ENCODE data around the gene DIP2C.
"Not testable (repeated sequence)": the region's sequence is repeated elsewhere in the genome, so short reads cannot be mapped to it uniquely, and the experiment has no call there.

DIP2C gene

DNA sequence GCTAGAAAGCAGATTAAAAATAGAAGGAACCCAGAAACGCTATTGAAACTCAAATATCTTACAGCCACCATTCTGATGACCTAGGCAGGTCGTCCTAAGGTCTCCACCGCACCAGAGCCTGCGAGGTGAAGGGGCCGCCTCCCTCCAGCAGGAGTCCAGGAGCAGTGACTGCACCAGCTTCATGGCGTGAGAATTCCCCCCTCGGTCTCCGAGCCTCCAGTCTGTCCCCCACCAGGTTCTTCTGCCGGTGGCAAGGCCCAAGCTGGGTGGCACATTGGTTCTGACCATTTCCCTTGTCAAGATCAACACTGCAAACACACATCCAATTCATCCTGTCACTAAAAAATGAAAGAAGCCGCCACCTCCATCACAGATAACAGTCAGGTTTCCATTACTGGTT is 98.7 kb downstream of the DIP2C start:
- DNase-seq = no peak

- no peak for DNase-seq
These were observed 99.3 kb downstream of the DIP2C start for GRCh38 chr10:589961-590680.

GRCh38 chr10:588246-589165 is 101.0 kb downstream of the DIP2C start:
- DNase-seq = no peak

DNA sequence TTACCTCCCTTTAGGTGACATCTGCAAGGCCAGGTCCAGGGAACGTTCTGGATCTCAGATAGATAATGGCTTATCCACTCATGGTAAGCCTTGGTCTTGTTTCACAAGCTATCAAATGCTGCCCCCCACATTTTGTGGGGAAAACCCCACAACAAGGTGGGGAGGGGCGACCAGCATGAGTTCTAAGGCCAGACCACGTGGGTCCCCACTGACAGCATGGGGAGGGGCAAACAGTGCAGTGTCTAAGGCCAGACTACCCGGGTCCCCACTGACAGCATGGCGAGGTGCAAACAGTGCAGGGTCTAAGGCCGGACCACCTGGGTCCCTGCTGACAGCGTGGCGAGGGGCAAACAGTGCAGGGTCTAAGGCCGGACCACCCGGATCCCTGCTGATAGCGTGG is 102.8 kb downstream of the DIP2C start:
- no peak for DNase-seq

DNA sequence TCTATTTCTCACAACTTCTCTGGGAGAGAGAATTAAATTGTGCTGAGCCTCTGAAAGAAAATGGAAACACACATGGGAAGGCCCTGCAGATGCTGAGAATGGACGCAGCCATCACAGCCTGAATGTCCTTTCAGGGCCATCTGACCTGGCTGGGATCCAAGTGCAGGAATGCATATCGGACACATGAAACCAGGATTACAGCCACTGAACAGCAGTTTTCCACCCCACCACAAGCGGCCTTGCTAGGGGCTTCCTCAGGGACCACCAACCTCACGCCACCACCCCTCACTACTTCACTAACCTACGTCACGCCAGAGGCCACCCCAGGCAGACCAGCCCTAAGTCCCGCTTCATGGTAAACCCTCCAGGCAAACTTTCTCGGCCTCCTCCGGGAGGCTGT is 103.3 kb downstream of the DIP2C start:
- no peak for DNase-seq

DNA sequence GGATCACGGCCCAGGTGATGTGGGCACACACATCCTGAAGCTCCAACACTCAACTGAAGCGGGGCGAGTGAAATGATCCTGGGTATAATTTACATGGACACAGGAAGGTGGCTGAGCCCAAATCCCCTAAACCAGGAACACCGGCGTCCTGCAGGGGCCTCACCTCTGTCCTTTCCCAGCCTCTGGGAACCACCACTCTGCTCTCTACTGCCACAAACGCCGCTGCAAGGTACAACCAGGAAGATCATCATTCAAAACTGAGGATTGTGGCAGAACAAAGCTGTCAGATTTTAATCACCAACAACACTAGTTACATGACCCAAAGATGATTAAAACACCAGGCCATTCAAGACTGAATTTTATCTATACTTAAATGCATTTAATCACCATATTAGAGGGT is 104.0 kb downstream of the DIP2C start:
- DNase-seq = no peak

DNA sequence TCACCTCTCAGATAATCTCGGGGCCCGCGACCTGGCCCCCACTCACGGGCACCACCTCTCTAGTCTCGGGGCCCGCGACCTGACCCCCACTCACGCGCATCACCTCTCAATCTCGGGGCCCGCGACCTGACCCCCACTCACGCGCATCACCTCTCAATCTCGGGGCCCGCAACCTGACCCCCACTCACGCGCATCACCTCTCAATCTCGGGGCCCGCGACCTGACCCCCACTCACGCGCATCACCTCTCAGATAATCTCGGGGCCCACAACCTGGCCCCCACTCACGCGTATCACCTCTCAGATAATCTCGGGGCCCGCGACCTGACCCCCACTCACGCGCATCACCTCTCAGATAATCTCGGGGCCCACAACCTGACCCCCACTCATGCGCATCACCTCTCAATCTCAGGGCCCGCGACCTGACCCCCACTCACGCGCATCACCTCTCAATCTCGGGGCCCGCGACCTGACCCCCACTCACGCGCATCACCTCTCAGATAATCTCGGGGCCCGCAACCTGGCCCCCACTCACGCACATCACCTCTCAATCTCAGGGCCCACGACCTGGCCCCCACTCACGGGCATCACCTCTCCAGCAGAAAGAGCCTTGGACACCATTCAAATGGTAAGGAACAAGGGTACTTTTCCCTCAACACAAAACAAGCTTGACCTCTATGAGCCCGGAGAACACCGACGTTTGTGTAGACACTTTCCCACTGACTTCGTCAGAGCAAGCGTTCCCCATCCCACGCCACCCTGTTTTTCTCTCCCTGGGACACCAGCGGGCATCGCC is 104.8 kb downstream of the DIP2C start:
- not testable (repeated sequence) for DNase-seq

GRCh38 chr10:583433-583832 is 106.0 kb downstream of the DIP2C start:
- DNase-seq = no peak

DNA sequence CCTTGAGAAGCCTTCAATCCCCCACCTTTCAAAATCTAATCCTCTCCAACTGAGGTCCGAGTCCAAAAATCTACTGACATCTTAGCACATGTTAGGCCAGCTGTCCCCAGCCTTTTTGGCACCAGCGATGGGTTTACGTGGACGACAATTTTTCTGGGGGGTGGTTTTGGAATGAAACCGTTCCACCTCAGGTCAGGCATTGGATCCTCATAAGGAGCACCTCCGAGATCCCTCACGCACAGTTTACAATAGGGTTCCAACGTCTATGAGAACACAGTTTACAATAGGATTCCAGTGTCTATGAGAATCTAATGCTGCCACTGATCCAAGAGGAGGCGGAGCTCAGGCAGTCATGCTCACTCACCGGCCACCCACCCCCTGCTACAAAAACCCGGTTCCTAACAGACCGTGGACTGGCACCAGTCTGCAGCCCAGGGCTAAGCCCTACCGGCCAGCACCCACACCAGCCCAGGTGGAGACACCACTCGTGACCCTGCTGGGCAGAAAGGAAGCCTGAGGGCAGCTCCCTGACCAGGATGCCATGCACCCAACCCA is 107.6 kb downstream of the DIP2C start:
- DNase-seq = no peak

DNA sequence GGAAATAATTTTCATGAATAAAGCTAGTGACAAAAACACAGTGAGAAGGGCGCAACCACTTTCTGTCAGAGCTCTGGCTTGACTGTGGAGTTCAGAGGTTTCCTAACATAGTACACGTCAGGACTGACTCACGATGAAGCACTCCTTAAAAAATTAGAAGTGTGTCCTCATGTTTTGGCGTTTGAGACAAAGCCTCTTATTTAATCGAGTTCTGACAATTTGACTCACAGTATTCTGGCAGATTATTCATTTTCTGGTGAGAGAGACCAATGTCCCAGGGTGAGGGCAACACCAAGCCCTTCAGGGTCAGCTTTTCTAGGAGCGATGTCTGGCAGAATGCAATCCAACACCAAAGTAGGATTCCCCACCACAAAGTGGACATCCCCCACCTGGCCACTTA is 108.7 kb downstream of the DIP2C start:
- DNase-seq = no peak

GRCh38 chr10:576130-576465 is 113.4 kb downstream of the DIP2C start:
- DNase-seq = no peak

GRCh38 chr10:575402-576129 is 113.9 kb downstream of the DIP2C start:
- DNase-seq = no peak

DNA sequence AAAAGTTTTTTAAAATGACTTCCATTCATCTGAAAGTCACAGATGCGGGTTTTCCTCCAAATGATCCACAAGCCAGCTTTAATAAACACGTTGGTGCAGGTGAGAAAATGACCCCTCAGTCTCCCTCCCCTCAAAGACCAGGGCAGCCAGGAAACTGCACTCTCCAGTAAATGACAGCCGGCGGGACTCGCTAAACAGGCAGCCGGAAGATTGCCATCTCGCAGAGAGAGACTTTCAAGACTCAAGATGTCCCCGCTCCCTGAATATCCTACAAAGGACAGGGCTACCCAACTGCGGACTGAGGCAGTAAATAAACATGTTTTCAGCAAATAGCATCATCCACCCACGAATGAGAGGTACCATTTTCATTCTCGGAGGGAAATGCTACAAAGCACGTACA is 116.8 kb downstream of the DIP2C start:
- DNase-seq = no peak

- no peak for DNase-seq
These were observed 117.6 kb downstream of the DIP2C start for GRCh38 chr10:571688-572451.

DNA sequence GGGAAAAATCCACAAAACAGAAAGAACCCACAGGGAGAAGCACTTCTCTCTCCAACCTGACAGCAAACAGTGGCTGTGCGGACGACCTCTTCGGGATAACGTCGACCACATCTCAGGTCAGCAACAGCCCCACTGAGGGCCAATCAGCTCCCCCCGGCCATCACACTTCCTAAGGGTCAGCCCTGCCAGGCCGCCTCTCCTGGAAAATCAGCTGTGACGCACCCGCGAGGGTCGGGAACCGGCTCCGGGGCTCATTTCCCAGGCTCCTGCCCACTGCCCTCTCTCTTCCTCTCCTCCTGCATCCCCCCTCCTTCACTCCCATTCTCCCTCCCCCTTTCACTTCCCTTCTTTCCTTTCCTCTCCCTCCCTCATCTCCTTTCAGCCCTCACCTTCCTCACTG is 118.3 kb downstream of the DIP2C start:
- DNase-seq = no peak

- DNase-seq = no peak
These were observed 118.8 kb downstream of the DIP2C start for GRCh38 chr10:570628-571163.

DNA sequence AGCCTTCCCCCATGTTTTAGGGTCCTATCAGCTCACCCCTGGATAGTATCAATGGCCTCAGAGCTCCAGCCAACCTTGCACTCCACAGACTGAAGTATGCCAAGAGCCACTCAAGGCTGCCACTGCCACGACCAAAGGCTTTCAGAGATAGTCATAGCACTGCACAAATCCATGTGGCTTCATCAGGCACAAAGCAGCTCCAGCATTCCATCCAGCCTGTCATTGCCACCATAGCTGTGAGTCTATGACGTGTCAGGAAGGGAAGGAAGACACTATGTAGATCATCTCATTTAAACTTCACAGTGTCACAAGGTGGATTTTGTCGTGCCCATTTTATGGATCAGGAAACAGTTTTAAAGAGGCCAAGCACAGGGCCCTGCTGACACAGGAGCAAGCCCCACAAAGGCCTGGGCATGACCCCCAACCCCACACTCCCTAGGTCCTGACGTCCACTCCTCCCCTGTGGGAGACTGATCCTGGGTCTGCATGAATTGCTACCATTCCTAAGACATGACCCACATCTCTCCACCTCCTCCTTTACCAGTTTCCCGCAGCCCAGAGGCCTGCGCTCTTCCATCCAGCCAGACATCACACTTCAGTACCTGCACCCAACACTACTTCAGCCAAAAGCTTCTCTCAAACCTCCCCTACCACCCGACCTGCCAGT is 119.4 kb downstream of the DIP2C start:
- no peak for DNase-seq

DNA sequence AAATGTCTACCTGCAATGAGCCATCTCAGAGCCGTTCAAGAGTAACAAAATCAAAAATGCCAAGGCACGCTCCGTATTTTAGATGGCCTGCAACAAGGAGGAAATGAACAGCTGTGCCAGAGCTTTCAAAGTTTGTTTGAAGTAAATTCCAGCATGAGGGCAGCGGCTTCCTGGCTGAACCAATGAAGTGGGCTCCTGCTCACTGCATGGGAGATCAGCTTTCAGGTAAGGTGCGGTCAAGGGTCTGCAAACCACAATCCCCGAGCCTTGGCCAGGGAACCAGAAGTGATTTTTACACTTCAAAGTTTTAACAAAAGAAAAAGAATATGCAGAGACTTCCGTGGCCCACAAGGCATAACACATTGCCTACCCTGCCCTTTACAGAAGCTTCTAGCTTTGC is 120.6 kb downstream of the DIP2C start:
- no peak for DNase-seq

DNA sequence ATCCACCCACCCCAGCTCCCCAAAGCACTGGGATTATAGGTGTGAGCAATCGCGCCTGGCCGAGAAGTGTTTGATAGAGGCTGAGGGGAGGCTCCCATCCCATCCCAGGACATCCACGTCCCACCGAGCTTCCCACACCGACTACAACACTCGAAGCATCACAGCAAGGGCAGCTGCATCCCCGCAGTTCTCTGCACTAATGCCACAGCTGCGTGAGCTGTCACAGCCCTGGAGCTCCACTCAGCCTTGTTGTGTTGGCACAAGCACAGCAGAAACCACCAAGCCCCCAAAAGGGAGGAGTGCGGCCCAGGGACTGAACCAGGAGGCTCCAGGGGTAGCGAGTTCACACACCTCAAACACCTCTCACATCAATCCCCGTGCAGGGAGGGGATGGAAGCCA is 121.6 kb downstream of the DIP2C start:
- no peak for DNase-seq

DNA sequence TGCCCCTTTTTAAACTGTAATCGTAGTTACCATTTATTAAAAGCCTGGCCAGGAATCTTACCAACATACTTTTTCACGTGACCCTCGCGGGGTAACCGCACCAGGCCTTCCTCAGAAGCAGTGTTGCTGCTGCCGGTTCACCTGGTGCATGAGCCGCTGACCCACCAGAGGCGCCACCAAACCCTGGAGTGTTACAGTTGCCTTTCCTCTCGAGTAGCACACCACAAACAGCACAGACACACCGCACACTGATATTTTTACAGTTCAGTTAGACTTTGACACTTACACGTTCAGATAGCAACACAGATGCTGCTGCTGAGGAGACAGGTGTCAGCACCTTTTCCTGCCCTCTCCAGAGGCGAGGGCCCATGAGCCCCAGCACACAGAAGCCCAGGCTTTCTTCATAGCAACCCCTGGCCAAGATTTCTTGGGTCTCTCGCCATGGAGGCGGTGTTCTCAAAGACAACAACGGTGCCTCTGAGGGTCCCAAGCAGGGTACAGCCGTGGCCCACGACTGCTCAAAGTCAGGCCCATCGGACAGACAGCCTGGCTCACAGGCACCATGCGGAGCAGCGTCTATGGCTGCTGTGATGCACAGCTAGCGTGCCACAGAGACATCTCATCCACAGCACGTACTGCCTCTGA is 123.1 kb downstream of the DIP2C start:
- no peak for DNase-seq

Data from stimulated activated CD4-positive, alpha-beta T cell treated with anti-CD3 and anti-CD28 coated beads, Interleukin-2, amount 100 ng/mL, for 24 hours (primary cell).